ENCODE measurements around the gene RAB13.
"Not testable (repeated sequence)": the region's sequence is repeated elsewhere in the genome, so short reads cannot be mapped to it uniquely, and the experiment has no call there.

Gene RAB13

GRCh38 chr1:153985341-153985912 is 712 bp downstream of the RAB13 start:
- Histone ChIP-seq H3K4me3 (ENCODE audit: low read depth, low read length) (peak overlapping the region; percentile 61), H3K9me3 (ENCODE audit: control insufficient read depth, low read length) (no peaks in the 10 kb centered on the region), H2AFZ (peak overlapping the region; percentile 73)

GRCh38 chr1:153984123-153984894 is 1.8 kb downstream of the RAB13 start:
- no peaks in the 10 kb centered on the region for H3K27me3 ChIP-seq (ENCODE audit: control insufficient read depth, insufficient read depth, low read length)
- no peak overlapping the region for H3K4me2 ChIP-seq (ENCODE audit: low read length)
- H3K79me2 ChIP-seq = no peaks in the 10 kb centered on the region
- TF ChIP-seq CTCF (IDR thresholded peaks at IDR 0.05) = no peak
- no peak overlapping the region for H3K9ac ChIP-seq
- no peak overlapping the region for H2AFZ ChIP-seq
- no peak overlapping the region for H3K4me3 ChIP-seq (ENCODE audit: low read depth, low read length)
- no peaks in the 10 kb centered on the region for H3K9me3 ChIP-seq (ENCODE audit: control insufficient read depth, low read length)
- no peaks in the 10 kb centered on the region for H3K4me1 ChIP-seq
- H3K27ac ChIP-seq = no peak overlapping the region
- H3K36me3 ChIP-seq (ENCODE audit: control insufficient read depth, insufficient read depth, low read length) = no peaks in the 10 kb centered on the region

More at GRCh38 chr1:153985341-153985912, 712 bp downstream of the RAB13 start:
- H3K4me1 ChIP-seq = no peaks in the 10 kb centered on the region
- no peaks in the 10 kb centered on the region for H3K27me3 ChIP-seq (ENCODE audit: control insufficient read depth, insufficient read depth, low read length)
- H3K79me2 ChIP-seq = no peaks in the 10 kb centered on the region
- H3K4me2 ChIP-seq (ENCODE audit: low read length) = peak overlapping the region; percentile 88
- H3K9ac ChIP-seq = no peak overlapping the region
- H3K27ac ChIP-seq = peak overlapping the region; percentile 83
- TF ChIP-seq CTCF (IDR thresholded peaks at IDR 0.05) = no peak
- no peaks in the 10 kb centered on the region for H3K36me3 ChIP-seq (ENCODE audit: control insufficient read depth, insufficient read depth, low read length)

- H3K4me1 ChIP-seq, H3K27ac ChIP-seq: not testable (repeated sequence)
These were observed 4.4 kb downstream of the RAB13 start for GRCh38 chr1:153981735-153982134.

DNA sequence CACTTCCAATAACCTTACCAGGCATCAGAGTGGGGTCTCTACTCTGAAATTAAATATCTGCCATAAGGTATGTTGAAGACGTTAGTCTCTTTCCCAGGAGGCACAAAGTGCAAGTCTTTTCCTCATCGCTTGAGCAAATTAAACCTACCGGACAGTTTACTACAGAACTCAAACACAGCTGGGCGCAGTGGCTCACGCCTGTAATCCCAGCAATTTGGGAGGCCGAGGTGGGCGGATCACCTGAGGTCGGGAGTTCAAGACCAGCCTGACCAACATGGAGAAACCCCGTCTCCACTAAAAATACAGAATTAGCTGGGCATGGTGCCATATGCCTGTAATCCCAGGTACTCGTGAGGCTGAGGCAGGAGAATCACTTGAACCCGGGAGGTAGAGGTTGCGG is 7.0 kb downstream of the RAB13 start:
- not testable (repeated sequence) for H2AFZ ChIP-seq; H3K36me3 ChIP-seq (ENCODE audit: control insufficient read depth, insufficient read depth, low read length); H3K27me3 ChIP-seq (ENCODE audit: control insufficient read depth, insufficient read depth, low read length); H3K4me2 ChIP-seq (ENCODE audit: low read length); H3K4me3 ChIP-seq (ENCODE audit: low read depth, low read length); H3K9ac ChIP-seq; H3K9me3 ChIP-seq (ENCODE audit: control insufficient read depth, low read length); H3K4me1 ChIP-seq; H3K79me2 ChIP-seq; H3K27ac ChIP-seq

More at GRCh38 chr1:153981735-153982134, 4.4 kb downstream of the RAB13 start:
- H3K9ac ChIP-seq; H3K4me3 ChIP-seq (ENCODE audit: low read depth, low read length); H2AFZ ChIP-seq; H3K27me3 ChIP-seq (ENCODE audit: control insufficient read depth, insufficient read depth, low read length); H3K79me2 ChIP-seq; H3K4me2 ChIP-seq (ENCODE audit: low read length); H3K9me3 ChIP-seq (ENCODE audit: control insufficient read depth, low read length); H3K36me3 ChIP-seq (ENCODE audit: control insufficient read depth, insufficient read depth, low read length): not testable (repeated sequence)

DNA sequence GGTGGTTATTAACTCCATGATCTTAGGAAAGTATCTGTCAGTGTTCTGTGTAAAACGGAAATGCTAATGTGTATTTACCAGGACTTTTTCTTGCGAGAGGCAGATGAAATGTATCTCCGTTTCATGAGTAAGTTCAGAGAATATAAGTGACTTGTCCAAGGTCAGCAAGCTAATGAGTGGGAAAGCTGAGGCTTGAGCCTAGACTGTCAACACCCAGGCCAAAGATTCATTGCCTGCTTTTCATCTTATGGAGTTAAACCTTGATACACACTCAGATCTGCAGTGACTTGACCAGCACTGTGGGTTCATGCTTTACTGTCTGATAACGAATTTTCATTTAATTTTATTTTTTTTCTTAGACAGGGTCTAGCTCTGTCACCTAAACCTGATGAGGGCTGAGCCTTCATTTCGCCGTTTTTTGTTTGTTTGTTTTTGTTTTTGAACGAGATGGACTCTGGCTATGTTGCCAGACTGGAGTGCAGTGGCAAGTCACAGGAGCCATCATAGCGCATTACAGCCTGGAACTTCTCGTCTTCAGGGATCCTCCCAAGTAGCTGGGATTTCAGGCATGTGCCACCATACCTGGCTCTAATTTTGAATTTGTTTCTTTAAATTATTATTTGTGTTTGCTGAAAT is 7.7 kb downstream of the RAB13 start:
- Histone ChIP-seq H3K36me3 (ENCODE audit: control insufficient read depth, insufficient read depth, low read length) (no peaks in the 10 kb centered on the region), H3K9ac (no peak overlapping the region), H3K27me3 (ENCODE audit: control insufficient read depth, insufficient read depth, low read length) (no peaks in the 10 kb centered on the region), H3K27ac (peak overlapping the region; percentile 81), H3K4me2 (ENCODE audit: low read length) (peak overlapping the region; percentile 81), H3K4me1 (no peaks in the 10 kb centered on the region), H3K9me3 (ENCODE audit: control insufficient read depth, low read length) (no peaks in the 10 kb centered on the region), H3K4me3 (ENCODE audit: low read depth, low read length) (peak overlapping the region; percentile 82), H3K79me2 (no peaks in the 10 kb centered on the region), H2AFZ (peak overlapping the region; percentile 93)
- no peak for TF ChIP-seq CTCF (IDR thresholded peaks at IDR 0.05)

All from parathyroid adenoma (tissue), 2 donors.